G401 (cell line): ENCODE results near the gene SCP2. TPM values are rescaled to one million over a fixed set of nuclear protein-coding genes. Genes with fewer than 3 reads are reported as not detected.
A peak's percentile ranks its signal among the peaks of the same experiment; 100 is the strongest.

ENCODE experiments used
- DNase-seq: peaks from one replicate; pipeline ENCODE4 v3.0.0-alpha.2; 2015; ENCODE audit warnings: low spot score
- in situ Hi-C: cut with HindIII; loops from 2 replicates; pipeline ENCODE4 v1.10.0; 2016; ENCODE audit warnings: low sequenced_read_pairs, mixed read lengths
- total RNA-seq: library from RNA; depleted of rRNA; stranded (reverse); fragments of >200 nt; shearing (Covaris generic); gene quantifications from 2 replicates; pipeline ENCODE4 v1.2.3, GENCODE V29; 2014

Gene SCP2
- total RNA-seq, 1 experiment from 2014 or later, result 50.9 TPM

DNA sequence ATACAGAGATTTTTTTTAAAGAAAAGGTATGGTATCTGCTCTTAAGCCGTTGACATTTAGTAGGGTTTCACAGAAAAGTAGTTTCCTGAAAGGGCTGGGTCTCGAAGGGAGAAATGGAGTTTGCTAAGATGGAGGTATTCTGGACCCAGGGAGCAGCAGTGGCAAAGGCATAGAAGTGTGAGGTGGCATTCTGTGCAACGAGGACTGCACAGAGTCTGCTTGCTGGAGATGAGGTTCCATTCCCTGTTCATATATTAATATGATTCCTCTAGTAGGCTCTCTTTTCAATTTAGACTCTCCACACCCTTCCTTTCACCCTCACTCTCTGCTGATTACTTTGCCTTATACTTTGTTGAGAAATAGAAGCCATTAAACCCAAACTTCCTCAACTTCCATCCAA is 96.5 kb downstream of the SCP2 start:
- in situ Hi-C loops, result no loop called here

DNA sequence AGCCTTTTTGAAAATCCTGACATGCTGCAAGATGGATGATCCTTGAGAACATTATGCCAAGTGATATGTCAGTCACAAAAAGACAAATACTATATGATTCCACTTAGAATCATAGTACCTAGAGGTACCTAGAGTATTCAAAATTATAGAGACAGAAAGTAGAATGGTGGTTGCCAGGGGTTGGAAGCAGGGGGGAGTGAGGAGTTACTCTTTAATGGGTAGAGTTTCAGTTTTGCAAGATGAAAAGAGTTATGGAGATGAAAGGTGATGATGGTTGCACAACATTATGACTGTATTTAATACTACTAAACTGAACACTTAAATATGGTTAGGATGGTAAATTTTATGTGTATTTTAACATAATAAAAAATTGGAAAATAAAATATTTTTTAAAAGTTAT is 97.0 kb downstream of the SCP2 start:
- DNase-seq, result no peak
- in situ Hi-C loops, result no loop called here

More for the DNA sequence above, 96.5 kb downstream of the SCP2 start:
- no peak for DNase-seq

GRCh38 chr1:53025034-53025768 is 98.1 kb downstream of the SCP2 start:
- DNase-seq, result peak; percentile 21
- in situ Hi-C loops, result no loop called here

GRCh38 chr1:53025769-53026112 is 98.7 kb downstream of the SCP2 start:
- DNase-seq, result no peak
- in situ Hi-C loops, result no loop called here

GRCh38 chr1:53026254-53026653 is 99.2 kb downstream of the SCP2 start:
- no peak for DNase-seq
- in situ Hi-C loops, result no loop called here

DNA sequence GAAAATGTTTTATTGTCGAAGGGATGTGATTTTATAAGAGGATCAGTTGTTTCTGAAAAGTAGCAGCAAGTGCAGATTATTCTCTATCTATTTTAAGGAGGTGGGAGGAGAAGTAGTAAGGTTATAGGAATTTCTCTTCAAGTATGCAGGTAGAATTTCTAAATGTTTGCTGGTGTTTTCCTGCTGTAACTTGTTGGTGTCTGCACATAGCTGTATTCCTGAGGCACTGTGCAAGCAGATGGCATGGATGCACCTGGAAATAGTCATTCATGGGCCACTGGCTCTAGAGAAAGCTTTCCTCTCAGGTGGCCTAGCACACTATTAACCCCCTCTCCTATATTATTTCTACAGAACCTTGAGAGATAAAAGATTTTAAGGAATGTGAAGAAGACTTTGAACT is 104.7 kb downstream of the SCP2 start:
- no peak for DNase-seq
- in situ Hi-C loops, result no loop called here

DNA sequence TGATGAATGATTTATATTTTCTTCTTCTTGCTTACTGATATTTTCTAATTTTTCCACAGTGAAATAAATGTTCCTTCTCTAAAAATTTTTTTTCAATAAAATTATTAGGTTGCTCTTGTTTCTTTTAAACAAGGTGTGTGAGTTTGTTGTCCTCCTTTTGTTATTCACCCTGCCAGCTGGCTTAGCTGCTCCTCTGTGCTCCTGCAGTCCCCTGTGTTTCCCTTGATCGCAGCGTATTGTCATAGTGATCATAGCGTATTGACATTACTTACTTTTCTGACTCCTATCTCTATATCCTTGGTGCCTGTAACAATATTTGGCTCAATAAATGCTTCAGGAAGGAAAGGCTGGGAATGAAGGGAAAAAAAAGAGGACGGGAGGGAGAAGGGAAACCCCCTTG is 110.1 kb downstream of the SCP2 start:
- DNase-seq, result no peak

DNA sequence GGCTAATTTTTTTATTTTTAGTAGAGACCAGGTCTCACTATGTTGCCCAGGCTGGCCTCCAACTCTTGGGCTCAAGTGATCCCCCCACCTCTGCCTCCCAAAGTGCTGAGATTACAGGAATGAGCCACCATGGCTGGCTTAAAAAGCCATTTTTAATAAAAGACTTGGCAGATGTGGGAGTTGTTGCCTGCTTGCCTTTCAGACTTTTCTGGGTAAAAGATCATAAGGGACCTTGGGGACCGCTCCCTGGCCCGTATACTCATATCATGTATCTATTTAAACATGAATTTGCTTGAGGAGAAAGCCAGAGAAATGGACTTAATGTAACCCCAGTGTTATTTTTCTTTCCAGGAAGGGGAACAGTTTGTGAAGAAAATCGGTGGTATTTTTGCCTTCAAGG is 111.5 kb downstream of the SCP2 start:
- in situ Hi-C loops, result no loop called here

More for the DNA sequence above, 110.1 kb downstream of the SCP2 start:
- in situ Hi-C loops, result no loop called here

DNA sequence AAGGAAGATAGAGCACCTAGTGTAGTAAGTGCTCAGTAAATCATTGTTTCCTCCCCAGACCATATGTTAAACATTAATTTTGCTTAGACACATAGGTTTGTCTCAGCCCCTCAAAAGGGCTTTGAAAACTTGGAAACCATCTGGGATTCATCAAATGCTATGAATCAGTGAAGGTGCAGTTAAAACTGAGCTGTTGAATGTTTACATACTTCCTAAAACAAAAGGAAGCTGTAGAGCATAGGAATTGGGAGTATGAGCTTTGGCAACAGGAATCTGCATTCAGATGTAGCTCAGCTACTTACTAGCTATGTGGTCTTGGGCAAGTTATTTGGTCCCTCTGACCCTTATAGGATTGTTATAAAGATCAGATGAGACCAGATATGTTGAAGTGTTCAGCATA is 116.2 kb downstream of the SCP2 start:
- DNase-seq, result no peak
- in situ Hi-C loops, result no loop called here

More for the DNA sequence above, 111.5 kb downstream of the SCP2 start:
- no peak for DNase-seq

DNA sequence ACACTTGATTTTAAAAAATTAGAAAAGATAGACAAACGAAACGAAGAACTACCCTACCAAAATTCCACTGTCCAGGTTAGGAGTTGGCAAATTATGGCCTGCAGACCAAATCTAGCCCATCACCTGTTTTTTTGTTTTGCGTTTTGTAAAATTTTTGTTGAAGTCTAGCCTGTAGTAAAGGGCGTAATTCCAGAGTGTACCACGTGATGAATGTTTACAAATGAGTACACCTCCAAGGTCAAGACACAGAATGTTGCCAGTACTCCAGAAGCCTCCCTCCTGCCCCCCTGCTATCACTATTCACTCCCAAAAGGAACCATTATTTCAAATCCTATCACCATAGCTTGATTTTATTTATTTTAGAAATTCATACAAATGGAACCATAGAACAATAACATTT is 117.8 kb downstream of the SCP2 start:
- DNase-seq, result no peak
- in situ Hi-C loops, result no loop called here

GRCh38 chr1:53046930-53047329 is 119.9 kb downstream of the SCP2 start:
- in situ Hi-C loops, result no loop called here
- DNase-seq, result peak; percentile 97

DNA sequence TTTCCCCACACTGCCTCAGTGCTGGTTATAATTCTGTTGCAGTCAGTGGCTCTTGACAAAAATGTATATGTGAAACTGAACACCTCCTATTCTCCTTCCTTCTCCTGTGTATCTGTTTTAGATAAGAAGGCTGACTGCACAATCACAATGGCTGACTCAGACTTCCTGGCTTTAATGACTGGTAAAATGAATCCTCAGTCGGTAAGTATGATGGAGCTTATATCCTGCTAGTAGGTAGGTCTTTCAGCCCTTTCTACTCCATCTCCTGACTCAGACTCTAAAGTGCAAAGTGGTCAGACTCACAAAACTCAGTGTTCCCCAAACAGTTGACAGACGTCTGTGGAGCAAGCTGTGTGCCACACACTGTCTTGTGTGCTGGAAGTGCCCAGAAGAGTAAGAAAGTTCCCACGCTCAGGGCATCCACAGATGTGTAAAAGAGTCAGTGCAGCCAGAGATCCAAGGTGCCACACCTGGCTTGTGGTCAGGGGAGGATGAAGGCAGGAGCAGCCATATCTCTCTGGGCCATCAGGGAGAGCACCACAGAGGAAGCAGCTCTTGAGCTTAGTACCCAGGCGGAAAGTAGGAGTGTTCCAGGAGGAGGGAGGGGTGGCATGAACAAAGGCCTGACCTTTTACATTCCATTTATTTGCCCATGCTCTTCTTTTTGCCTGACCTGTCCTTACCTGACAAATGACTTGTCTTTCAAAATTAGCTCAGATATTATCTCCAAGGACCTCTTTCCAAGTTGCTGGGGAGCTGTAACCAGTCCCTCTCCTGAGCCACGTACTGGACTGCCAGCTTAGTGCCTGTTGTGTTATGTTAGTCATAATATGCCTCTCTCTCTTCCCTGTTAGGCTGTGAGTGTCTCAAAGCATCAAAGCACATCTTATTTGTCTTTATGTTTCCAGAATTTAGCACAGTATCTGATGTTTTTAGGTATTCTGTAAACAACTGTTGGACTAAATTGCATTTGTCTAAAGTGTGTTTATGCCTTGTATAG is 121.0 kb downstream of the SCP2 start:
- no peak for DNase-seq
- in situ Hi-C loops, result no loop called here

DNA sequence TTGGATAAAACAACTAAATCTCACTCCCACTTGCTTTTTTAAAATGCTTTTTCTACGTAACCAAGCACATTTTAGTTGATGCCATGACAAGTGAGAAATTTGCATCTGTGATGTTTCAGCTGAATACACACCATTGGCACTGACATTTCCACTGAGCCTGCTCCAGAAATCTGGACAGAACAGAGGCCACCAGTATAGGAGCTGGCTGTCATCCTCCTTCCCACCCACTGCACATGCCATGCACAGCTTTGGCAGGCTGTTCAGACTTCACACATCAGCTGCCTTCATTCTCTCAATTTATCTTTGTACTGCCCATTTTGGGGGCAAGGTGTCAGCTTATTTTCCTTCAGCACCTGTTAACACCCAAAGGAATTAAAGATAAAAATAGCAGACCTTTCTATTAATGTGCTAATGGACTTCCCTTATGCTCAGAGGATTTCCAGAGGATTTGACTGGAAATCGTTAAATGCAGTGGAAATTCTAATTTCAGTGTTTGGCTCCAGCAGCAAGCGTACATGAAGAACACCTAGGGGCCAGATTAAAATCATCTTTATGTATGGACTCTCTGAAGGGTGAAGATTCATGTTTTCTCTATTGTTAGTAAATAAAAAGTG is 122.0 kb downstream of the SCP2 start:
- in situ Hi-C loops, result no loop called here
- DNase-seq, result peak; percentile 65

GRCh38 chr1:53049574-53049967 is 122.5 kb downstream of the SCP2 start:
- in situ Hi-C loops, result no loop called here
- no peak for DNase-seq

- no peak for DNase-seq
- in situ Hi-C loops, result no loop called here
Measured at GRCh38 chr1:53050310-53050709, 123.2 kb downstream of the SCP2 start.

DNA sequence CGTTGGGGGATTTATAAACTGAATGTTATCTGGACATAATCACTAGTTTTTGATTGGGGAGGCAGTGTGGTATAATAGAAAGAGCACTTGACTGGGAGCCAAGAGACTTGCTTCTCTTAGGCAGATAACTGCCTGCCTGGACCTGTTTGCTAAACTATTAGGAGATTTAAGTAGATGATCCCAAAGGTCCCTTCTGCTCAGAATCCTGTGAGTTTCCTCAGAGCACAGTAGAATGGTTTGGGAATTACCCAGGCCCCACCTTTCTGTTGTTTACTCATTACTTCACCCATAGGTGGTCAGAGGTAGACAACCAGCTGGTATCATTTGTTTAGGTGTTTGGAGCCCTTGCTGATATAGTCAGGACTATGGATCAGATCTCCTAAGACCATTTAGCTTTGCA is 124.6 kb downstream of the SCP2 start:
- in situ Hi-C loops, result no loop called here
- DNase-seq, result no peak

GRCh38 chr1:53057127-53057526 is 130.1 kb downstream of the SCP2 start:
- DNase-seq, result no peak
- in situ Hi-C loops, result no loop called here

GRCh38 chr1:53060579-53060978 is 133.5 kb downstream of the SCP2 start:
- in situ Hi-C loops, result no loop called here
- no peak for DNase-seq

DNA sequence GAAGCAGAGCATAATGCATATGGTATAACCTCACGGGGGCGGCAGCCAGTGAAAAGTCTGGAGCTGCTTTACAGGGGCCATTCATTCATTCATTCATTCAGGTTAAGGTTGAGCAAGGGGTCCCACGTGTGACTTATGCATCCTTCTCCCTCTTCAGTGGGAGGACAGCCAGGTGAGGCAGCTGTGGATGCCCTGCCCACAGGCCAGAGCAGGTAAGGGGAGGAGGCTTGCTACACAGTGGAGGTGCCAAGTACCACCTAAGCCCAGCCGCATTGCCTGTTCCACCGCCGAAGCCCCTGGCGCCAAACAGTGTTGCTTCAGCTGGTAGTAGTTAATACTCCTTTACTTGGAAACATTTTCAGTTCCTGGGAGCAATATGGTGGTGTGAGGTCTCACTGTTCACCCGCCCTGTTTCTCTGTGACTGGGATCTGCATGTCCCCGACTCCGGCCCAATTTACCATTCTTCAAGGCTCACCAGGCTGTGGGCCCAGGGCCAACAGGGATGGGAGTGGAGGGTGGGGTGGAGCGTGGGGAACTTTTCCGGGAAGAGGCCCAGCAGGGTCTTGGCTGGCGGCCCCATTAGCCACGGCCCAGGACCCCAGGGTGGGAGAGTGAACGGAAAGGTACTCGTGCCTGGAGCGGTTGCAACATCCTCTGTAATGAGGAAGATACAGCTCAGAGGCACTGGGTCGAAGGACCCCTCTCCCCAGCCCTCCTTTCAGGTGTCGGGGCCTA is 134.2 kb downstream of the SCP2 start:
- in situ Hi-C loops, result no loop called here
- DNase-seq, result no peak
